Neutrophil (primary cell): ENCODE results near the gene FABP2.

Experiments
- H3K27ac ChIP-seq: fragments of 200-600 bp; sonication (generic); 2 replicates; pipeline ENCODE4 v1.5.1; 2016; ENCODE audit warnings: mild to moderate bottlenecking, moderate library complexity
- H3K27me3 ChIP-seq: fragments of 200-600 bp; sonication (generic); 2 replicates; pipeline ENCODE4 v1.6.0; 2016; ENCODE audit warnings: mild to moderate bottlenecking
- H3K36me3 ChIP-seq: fragments of 200-600 bp; sonication (generic); 2 replicates; pipeline ENCODE4 v1.5.1; 2017
- H3K4me1 ChIP-seq, 2 experiments: fragments of 200-600 bp in 1 of 2; sonication (generic) in 1 of 2; 1 replicate in 1 of 2; 2 replicates in 1 of 2; pipeline versions ENCODE4 v1.5.1 to v1.6.1; 2013 to 2016; ENCODE audit warnings: low read depth in 1 of 2, low read length in 1 of 2, mild to moderate bottlenecking in 1 of 2, moderate library complexity in 1 of 2; ENCODE audit not compliant: control insufficient read depth in 1 of 2, insufficient read depth in 1 of 2
- H3K4me3 ChIP-seq, 2 experiments: fragments of 200-600 bp in 1 of 2; sonication (generic) in 1 of 2; 1 replicate in 1 of 2; 2 replicates in 1 of 2; pipeline ENCODE4 v1.5.1; 2013 to 2016; ENCODE audit warnings: low read depth in 1 of 2, low read length in 1 of 2, mild to moderate bottlenecking in 1 of 2, moderate library complexity in 1 of 2
- H3K9me3 ChIP-seq: fragments of 200-600 bp; sonication (generic); 2 replicates; pipeline ENCODE4 v1.5.1; 2016
- CTCF ChIP-seq: fragments of 200-600 bp; sonication (generic); IDR thresholded peaks from 2 replicates; pipeline ENCODE4 v1.5.1; 2016; ENCODE audit warnings: antibody characterized with exemption

Gene FABP2

GRCh38 chr4:119297795-119298194 lies 24.1 kb downstream of the FABP2 start:
- Histone ChIP-seq H3K27ac (no peak overlapping the region), H3K4me3 (no peak overlapping the region), H3K4me1 (peaks cover 21 to 30% of the 10 kb centered on the region in 2 experiments), H3K36me3 (peaks cover 15% of the 10 kb centered on the region), H3K27me3 (no peaks in the 10 kb centered on the region), H3K9me3 (no peaks in the 10 kb centered on the region)
- no peak for TF ChIP-seq CTCF

- H3K9me3 ChIP-seq: no peaks in the 10 kb centered on the region
- no peaks in the 10 kb centered on the region for H3K27me3 ChIP-seq
- H3K27ac ChIP-seq: no peak overlapping the region
- peaks cover 15% of the 10 kb centered on the region for H3K36me3 ChIP-seq
- no peak for TF ChIP-seq CTCF
- H3K4me1 ChIP-seq: peaks cover 21 to 30% of the 10 kb centered on the region in 2 experiments
- H3K4me3 ChIP-seq: no peak overlapping the region
Measured at GRCh38 chr4:119296356-119296755, 25.6 kb downstream of the FABP2 start.

GRCh38 chr4:119290598-119290997 lies 31.3 kb downstream of the FABP2 start:
- H3K9me3 ChIP-seq: no peaks in the 10 kb centered on the region
- no peak overlapping the region for H3K27ac ChIP-seq
- H3K4me1 ChIP-seq: peaks cover 0 to 5% of the 10 kb centered on the region in 2 experiments
- H3K4me3 ChIP-seq: no peak overlapping the region
- no peak for TF ChIP-seq CTCF
- no peaks in the 10 kb centered on the region for H3K27me3 ChIP-seq
- no peaks in the 10 kb centered on the region for H3K36me3 ChIP-seq

- H3K27me3 ChIP-seq: no peaks in the 10 kb centered on the region
- H3K4me3 ChIP-seq: no peak overlapping the region
- H3K27ac ChIP-seq: no peak overlapping the region
- TF ChIP-seq CTCF: no peak
- no peaks in the 10 kb centered on the region for H3K9me3 ChIP-seq
- no peaks in the 10 kb centered on the region for H3K36me3 ChIP-seq
- peaks cover 0 to 5% of the 10 kb centered on the region in 2 experiments for H3K4me1 ChIP-seq
Measured at GRCh38 chr4:119289313-119289712, 32.6 kb downstream of the FABP2 start.

- H3K4me1 ChIP-seq: peaks cover 0 to 5% of the 10 kb centered on the region in 2 experiments
- H3K27me3 ChIP-seq: no peaks in the 10 kb centered on the region
- no peak overlapping the region for H3K4me3 ChIP-seq
- no peaks in the 10 kb centered on the region for H3K36me3 ChIP-seq
- no peaks in the 10 kb centered on the region for H3K9me3 ChIP-seq
- no peak overlapping the region for H3K27ac ChIP-seq
- TF ChIP-seq CTCF: no peak
Measured at GRCh38 chr4:119286377-119287002, 35.4 kb downstream of the FABP2 start.
